Measurements from ENCODE around the gene MEGF6.

Gene MEGF6

GRCh38 chr1:3552176-3552575 is 59.1 kb downstream of the MEGF6 start:
- Histone ChIP-seq H3K27ac (no peak overlapping the region), H3K4me2 (ENCODE audit: low read length) (no peak overlapping the region), H3K9ac (no peak overlapping the region), H2AFZ (no peak overlapping the region), H3K27me3 (ENCODE audit: control insufficient read depth, insufficient read depth, low read length) (no peaks in the 10 kb centered on the region), H3K9me3 (ENCODE audit: control insufficient read depth, low read length) (no peaks in the 10 kb centered on the region), H3K4me1 (no peaks in the 10 kb centered on the region), H3K36me3 (ENCODE audit: control insufficient read depth, insufficient read depth, low read length) (no peaks in the 10 kb centered on the region), H3K4me3 (ENCODE audit: low read depth, low read length) (no peak overlapping the region), H3K79me2 (no peaks in the 10 kb centered on the region)
- no peak for TF ChIP-seq CTCF (IDR thresholded peaks at IDR 0.05)

GRCh38 chr1:3551711-3552110 is 59.6 kb downstream of the MEGF6 start:
- H3K27me3 ChIP-seq (ENCODE audit: control insufficient read depth, insufficient read depth, low read length): no peaks in the 10 kb centered on the region
- no peaks in the 10 kb centered on the region for H3K4me1 ChIP-seq
- H2AFZ ChIP-seq: no peak overlapping the region
- H3K9ac ChIP-seq: no peak overlapping the region
- H3K4me3 ChIP-seq (ENCODE audit: low read depth, low read length): no peak overlapping the region
- no peaks in the 10 kb centered on the region for H3K36me3 ChIP-seq (ENCODE audit: control insufficient read depth, insufficient read depth, low read length)
- no peaks in the 10 kb centered on the region for H3K9me3 ChIP-seq (ENCODE audit: control insufficient read depth, low read length)
- no peak overlapping the region for H3K4me2 ChIP-seq (ENCODE audit: low read length)
- no peaks in the 10 kb centered on the region for H3K79me2 ChIP-seq
- H3K27ac ChIP-seq: no peak overlapping the region
- no peak for TF ChIP-seq CTCF (IDR thresholded peaks at IDR 0.05)

- H3K4me3 ChIP-seq (ENCODE audit: low read depth, low read length): no peak overlapping the region
- H3K27ac ChIP-seq: no peak overlapping the region
- no peaks in the 10 kb centered on the region for H3K36me3 ChIP-seq (ENCODE audit: control insufficient read depth, insufficient read depth, low read length)
- no peak overlapping the region for H2AFZ ChIP-seq
- no peak for TF ChIP-seq CTCF (IDR thresholded peaks at IDR 0.05)
- no peaks in the 10 kb centered on the region for H3K79me2 ChIP-seq
- H3K9me3 ChIP-seq (ENCODE audit: control insufficient read depth, low read length): no peaks in the 10 kb centered on the region
- no peaks in the 10 kb centered on the region for H3K4me1 ChIP-seq
- no peaks in the 10 kb centered on the region for H3K27me3 ChIP-seq (ENCODE audit: control insufficient read depth, insufficient read depth, low read length)
- no peak overlapping the region for H3K9ac ChIP-seq
- H3K4me2 ChIP-seq (ENCODE audit: low read length): no peak overlapping the region
These were observed 60.0 kb downstream of the MEGF6 start for GRCh38 chr1:3551290-3551678.

- Histone ChIP-seq H3K27ac (no peak overlapping the region), H3K79me2 (no peaks in the 10 kb centered on the region), H3K4me1 (no peaks in the 10 kb centered on the region), H3K4me3 (ENCODE audit: low read depth, low read length) (no peak overlapping the region), H3K4me2 (ENCODE audit: low read length) (no peak overlapping the region), H3K27me3 (ENCODE audit: control insufficient read depth, insufficient read depth, low read length) (no peaks in the 10 kb centered on the region), H3K9me3 (ENCODE audit: control insufficient read depth, low read length) (no peaks in the 10 kb centered on the region), H3K36me3 (ENCODE audit: control insufficient read depth, insufficient read depth, low read length) (no peaks in the 10 kb centered on the region), H2AFZ (no peak overlapping the region), H3K9ac (no peak overlapping the region)
- no peak for TF ChIP-seq CTCF (IDR thresholded peaks at IDR 0.05)
These were observed 60.6 kb downstream of the MEGF6 start for GRCh38 chr1:3550511-3551289.

- H2AFZ ChIP-seq: no peak overlapping the region
- H3K27me3 ChIP-seq (ENCODE audit: control insufficient read depth, insufficient read depth, low read length): no peaks in the 10 kb centered on the region
- H3K9ac ChIP-seq: no peak overlapping the region
- TF ChIP-seq CTCF (IDR thresholded peaks at IDR 0.05): no peak
- no peaks in the 10 kb centered on the region for H3K9me3 ChIP-seq (ENCODE audit: control insufficient read depth, low read length)
- H3K36me3 ChIP-seq (ENCODE audit: control insufficient read depth, insufficient read depth, low read length): no peaks in the 10 kb centered on the region
- no peak overlapping the region for H3K4me3 ChIP-seq (ENCODE audit: low read depth, low read length)
- H3K4me1 ChIP-seq: no peaks in the 10 kb centered on the region
- H3K27ac ChIP-seq: no peak overlapping the region
- no peaks in the 10 kb centered on the region for H3K79me2 ChIP-seq
- H3K4me2 ChIP-seq (ENCODE audit: low read length): no peak overlapping the region
These were observed 62.4 kb downstream of the MEGF6 start for GRCh38 chr1:3548895-3549294.

Measured in parathyroid adenoma (tissue), 2 donors.